Karpas-422 (cell line): ENCODE data around the gene EXOC6. TPM values are rescaled to one million over a fixed set of nuclear protein-coding genes. Genes with fewer than 3 reads are reported as not detected.

Source experiments
- DNase-seq: peaks from one replicate; pipeline ENCODE4 v3.0.0-alpha.2; 2015
- H2AFZ ChIP-seq: fragments of 200-600 bp; sonication (generic); 2 replicates; pipeline ENCODE4 v1.6.1; 2014; ENCODE audit warnings: antibody characterized with exemption, low read length, mixed read lengths
- H3K27ac ChIP-seq: fragments of 200-600 bp; sonication (generic); 2 replicates; pipeline ENCODE4 v1.5.1; 2014; ENCODE audit warnings: mild to moderate bottlenecking, low read length, moderate library complexity
- H3K27me3 ChIP-seq: fragments of 200-600 bp; sonication (generic); 2 replicates; pipeline ENCODE4 v1.6.1; 2014; ENCODE audit warnings: low read length, mixed read lengths
- H3K36me3 ChIP-seq: fragments of 200-600 bp; sonication (generic); 2 replicates; pipeline ENCODE4 v1.6.1; 2014; ENCODE audit warnings: low read length, mixed read lengths; ENCODE audit not compliant: insufficient read depth
- H3K4me1 ChIP-seq: fragments of 200-600 bp; sonication (generic); 2 replicates; pipeline ENCODE4 v1.6.1; 2014; ENCODE audit warnings: mild to moderate bottlenecking, low read length, mixed read lengths
- H3K4me2 ChIP-seq: fragments of 200-600 bp; sonication (generic); 2 replicates; pipeline ENCODE4 v1.6.1; 2014; ENCODE audit warnings: low read length, low read depth, mild to moderate bottlenecking; ENCODE audit not compliant: poor library complexity, severe bottlenecking
- H3K4me3 ChIP-seq: fragments of 200-600 bp; sonication (generic); 2 replicates; pipeline ENCODE4 v1.5.1; 2014; ENCODE audit warnings: mild to moderate bottlenecking, antibody characterized with exemption, low read length, mixed read lengths
- H3K79me2 ChIP-seq: fragments of 200-600 bp; sonication (generic); 2 replicates; pipeline ENCODE4 v1.6.1; 2014; ENCODE audit warnings: mild to moderate bottlenecking, low read length, mixed read lengths
- H3K9ac ChIP-seq: fragments of 200-600 bp; sonication (generic); 2 replicates; pipeline ENCODE4 v1.6.0; 2014; ENCODE audit warnings: low read length
- H3K9me2 ChIP-seq: fragments of 200-600 bp; sonication (generic), shearing (Covaris generic); replicated peaks from 2 replicates; pipeline ENCODE4 v1.6.0; 2014; ENCODE audit warnings: mild to moderate bottlenecking, low read length, moderate library complexity; ENCODE audit not compliant: insufficient read depth
- H3K9me3 ChIP-seq: fragments of 300-700, 200-600 bp; sonication (generic); 2 replicates; pipeline ENCODE4 v1.6.1; 2014; ENCODE audit warnings: low read length, mixed read lengths
- H4K20me1 ChIP-seq: fragments of 200-600 bp; sonication (generic); 2 replicates; pipeline ENCODE4 v1.6.1; 2014; ENCODE audit warnings: mild to moderate bottlenecking, antibody characterized with exemption, low read length, low read depth; ENCODE audit not compliant: insufficient read depth
- total RNA-seq: library from RNA; depleted of rRNA; stranded (reverse); fragments of >200 nt; shearing (Covaris generic); gene quantifications from 2 replicates; pipeline ENCODE4 v1.2.3, GENCODE V29; 2014; ENCODE audit warnings: low replicate concordance

Gene EXOC6
- total RNA-seq, 1 experiment from 2014 or later: 18.0 TPM

- Histone ChIP-seq H3K79me2 (peaks cover 4% of the 10 kb centered on the region; the same call in 1 of the 2 replicates), H4K20me1 (no peaks in the 10 kb centered on the region)
These were observed 1.3 kb downstream of the EXOC6 start for GRCh38 chr10:92849576-92850090.

DNA sequence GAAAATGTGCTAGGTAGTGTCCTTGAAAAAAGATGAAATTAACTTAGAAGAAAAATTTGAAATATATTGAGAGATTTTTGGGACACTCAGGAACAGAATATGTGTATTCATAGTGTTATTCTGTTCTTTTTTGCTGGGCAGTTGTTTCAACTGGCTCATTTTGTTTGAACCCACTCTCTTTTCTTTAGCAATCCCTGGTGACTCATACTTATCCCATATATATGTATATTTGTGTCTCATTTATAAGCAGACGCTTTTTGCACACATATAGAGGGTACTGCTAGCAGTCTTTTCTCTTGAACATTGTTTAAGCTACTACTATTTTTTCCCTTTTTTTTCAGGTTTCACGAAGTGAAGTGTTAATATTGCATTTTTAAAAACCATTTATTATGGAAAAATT lies 1.9 kb downstream of the EXOC6 start:
- no peaks in the 10 kb centered on the region for H3K9me2 ChIP-seq
- H3K9me3 ChIP-seq: no peaks in the 10 kb centered on the region
- H3K79me2 ChIP-seq: peaks cover 4% of the 10 kb centered on the region; the same call in 1 of the 2 replicates
- H3K4me3 ChIP-seq: 0 out of 2 replicates have a peak overlapping the region, but pooled peaks have one; percentile 81
- H3K27me3 ChIP-seq: no peaks in the 10 kb centered on the region
- H3K4me1 ChIP-seq: peaks cover 15% of the 10 kb centered on the region
- H3K4me2 ChIP-seq: peak overlapping the region; percentile 79
- no peak for DNase-seq
- H3K9ac ChIP-seq: no peak overlapping the region
- H3K36me3 ChIP-seq: no peaks in the 10 kb centered on the region
- no peak overlapping the region for H2AFZ ChIP-seq
- no peaks in the 10 kb centered on the region for H4K20me1 ChIP-seq
- no peak overlapping the region for H3K27ac ChIP-seq

More at GRCh38 chr10:92849576-92850090, 1.3 kb downstream of the EXOC6 start:
- Histone ChIP-seq H3K36me3 (no peaks in the 10 kb centered on the region), H3K27me3 (no peaks in the 10 kb centered on the region), H3K27ac (no peak overlapping the region), H3K9me2 (no peaks in the 10 kb centered on the region), H3K4me2 (peak overlapping the region; percentile 79), H2AFZ (no peak overlapping the region), H3K4me3 (peak overlapping the region; percentile 81), H3K4me1 (peaks cover 15% of the 10 kb centered on the region), H3K9ac (peak overlapping the region; percentile 78), H3K9me3 (no peaks in the 10 kb centered on the region)
- DNase-seq: no peak

- Histone ChIP-seq H3K4me3 (no peak overlapping the region), H3K4me2 (no peak overlapping the region), H3K36me3 (no peaks in the 10 kb centered on the region), H2AFZ (no peak overlapping the region), H3K9me2 (no peaks in the 10 kb centered on the region), H3K27ac (no peak overlapping the region), H3K9ac (no peak overlapping the region), H3K4me1 (peaks cover 15% of the 10 kb centered on the region), H3K79me2 (peaks cover 4% of the 10 kb centered on the region; the same call in 1 of the 2 replicates), H3K27me3 (no peaks in the 10 kb centered on the region), H4K20me1 (no peaks in the 10 kb centered on the region), H3K9me3 (no peaks in the 10 kb centered on the region)
- DNase-seq: no peak
These were observed 2.7 kb downstream of the EXOC6 start for GRCh38 chr10:92851003-92851402.

DNA sequence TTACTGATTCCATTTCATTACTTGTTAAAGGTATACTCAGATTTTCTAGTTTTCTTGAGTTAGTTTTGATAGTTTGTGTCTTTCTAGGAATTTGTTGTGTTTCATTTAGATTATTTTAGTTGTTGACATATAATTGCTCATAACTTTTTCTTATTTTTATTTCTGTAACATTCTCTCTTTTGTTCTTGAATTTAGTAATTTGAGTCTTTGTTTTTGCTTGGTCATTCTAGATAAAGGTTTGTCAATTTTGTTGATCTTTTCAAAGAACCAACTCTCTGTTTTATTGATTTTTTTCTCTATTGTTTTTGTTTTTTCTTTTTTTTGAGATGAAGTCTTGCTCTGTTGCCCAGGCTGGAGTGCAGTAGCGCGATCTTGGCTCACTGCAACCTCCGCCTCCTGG lies 7.2 kb downstream of the EXOC6 start:
- H3K9me3 ChIP-seq: no peaks in the 10 kb centered on the region
- H3K4me3 ChIP-seq: no peak overlapping the region
- H3K27ac ChIP-seq: no peak overlapping the region
- no peaks in the 10 kb centered on the region for H3K36me3 ChIP-seq
- no peak overlapping the region for H2AFZ ChIP-seq
- H4K20me1 ChIP-seq: no peaks in the 10 kb centered on the region
- no peaks in the 10 kb centered on the region for H3K9me2 ChIP-seq
- DNase-seq: no peak
- H3K27me3 ChIP-seq: no peaks in the 10 kb centered on the region
- 0 out of 2 replicates have a peak, but pooled peaks cover 6% of the 10 kb centered on the region for H3K79me2 ChIP-seq
- no peak overlapping the region for H3K4me2 ChIP-seq
- H3K9ac ChIP-seq: no peak overlapping the region
- H3K4me1 ChIP-seq: no peaks in the 10 kb centered on the region

GRCh38 chr10:92857904-92858514 lies 9.7 kb downstream of the EXOC6 start:
- H3K4me1 ChIP-seq: no peaks in the 10 kb centered on the region
- 0 out of 2 replicates have a peak, but pooled peaks cover 2% of the 10 kb centered on the region for H3K79me2 ChIP-seq
- no peaks in the 10 kb centered on the region for H4K20me1 ChIP-seq
- no peak overlapping the region for H3K9ac ChIP-seq
- no peak for DNase-seq
- H3K4me3 ChIP-seq: no peak overlapping the region
- H3K27ac ChIP-seq: no peak overlapping the region
- no peaks in the 10 kb centered on the region for H3K9me2 ChIP-seq
- H3K27me3 ChIP-seq: no peaks in the 10 kb centered on the region
- H3K9me3 ChIP-seq: no peaks in the 10 kb centered on the region
- no peak overlapping the region for H2AFZ ChIP-seq
- H3K4me2 ChIP-seq: no peak overlapping the region
- no peaks in the 10 kb centered on the region for H3K36me3 ChIP-seq

DNA sequence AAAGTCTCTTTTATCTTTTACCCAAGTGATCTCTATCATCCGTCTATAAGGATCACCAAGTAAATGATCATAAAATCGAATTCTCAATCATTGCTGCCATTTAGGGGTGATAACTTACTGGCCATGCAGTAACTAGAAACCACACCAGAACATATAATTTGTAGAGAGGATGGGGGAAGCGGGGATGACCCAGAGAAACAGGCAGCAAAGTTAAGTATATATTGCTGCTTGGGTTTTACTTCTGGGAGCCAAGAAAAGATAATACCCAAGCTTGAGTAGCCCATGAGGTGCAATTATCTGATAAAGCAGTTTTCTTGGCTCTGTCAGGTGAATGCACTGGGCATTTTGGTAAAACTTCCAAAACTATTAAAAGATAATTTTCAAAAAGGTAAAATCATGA lies 18.9 kb downstream of the EXOC6 start:
- H3K4me1 ChIP-seq: peaks cover 7% of the 10 kb centered on the region
- H3K4me3 ChIP-seq: no peak overlapping the region
- H4K20me1 ChIP-seq: no peaks in the 10 kb centered on the region
- H2AFZ ChIP-seq: no peak overlapping the region
- DNase-seq: no peak
- no peak overlapping the region for H3K4me2 ChIP-seq
- H3K9me2 ChIP-seq: no peaks in the 10 kb centered on the region
- H3K27ac ChIP-seq: no peak overlapping the region
- H3K27me3 ChIP-seq: no peaks in the 10 kb centered on the region
- H3K79me2 ChIP-seq: no peaks in the 10 kb centered on the region
- H3K9me3 ChIP-seq: no peaks in the 10 kb centered on the region
- H3K9ac ChIP-seq: no peak overlapping the region
- no peaks in the 10 kb centered on the region for H3K36me3 ChIP-seq

- H3K36me3 ChIP-seq: no peaks in the 10 kb centered on the region
- H4K20me1 ChIP-seq: no peaks in the 10 kb centered on the region
- no peak overlapping the region for H3K4me3 ChIP-seq
- no peaks in the 10 kb centered on the region for H3K9me3 ChIP-seq
- H2AFZ ChIP-seq: no peak overlapping the region
- no peaks in the 10 kb centered on the region for H3K9me2 ChIP-seq
- no peaks in the 10 kb centered on the region for H3K79me2 ChIP-seq
- DNase-seq: no peak
- no peak overlapping the region for H3K9ac ChIP-seq
- peaks cover 7% of the 10 kb centered on the region for H3K4me1 ChIP-seq
- H3K4me2 ChIP-seq: no peak overlapping the region
- H3K27me3 ChIP-seq: no peaks in the 10 kb centered on the region
- no peak overlapping the region for H3K27ac ChIP-seq
These were observed 19.7 kb downstream of the EXOC6 start for GRCh38 chr10:92868036-92868435.

DNA sequence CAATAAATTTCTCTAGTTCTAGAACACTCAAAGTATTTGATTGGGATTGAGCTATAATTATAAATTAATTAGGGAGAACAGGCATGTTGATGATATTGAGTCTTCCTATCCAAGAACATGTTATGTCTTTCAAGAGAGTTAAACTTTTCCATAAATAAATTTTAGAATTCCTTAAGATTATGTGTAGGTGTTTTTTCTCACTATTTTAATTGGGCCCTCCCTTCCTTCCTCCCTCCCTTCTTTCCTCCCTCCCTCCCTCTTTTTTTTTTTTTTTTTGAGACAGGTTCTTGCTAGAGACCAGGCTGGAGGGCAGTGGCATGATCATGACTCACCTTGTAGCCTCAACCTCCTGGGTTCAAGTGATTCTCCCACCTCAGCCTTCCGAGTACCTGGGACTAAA lies 20.2 kb downstream of the EXOC6 start:
- Histone ChIP-seq H2AFZ (no peak overlapping the region), H3K4me3 (no peak overlapping the region), H3K27ac (no peak overlapping the region), H3K9me3 (no peaks in the 10 kb centered on the region), H3K27me3 (no peaks in the 10 kb centered on the region), H4K20me1 (no peaks in the 10 kb centered on the region), H3K4me1 (peaks cover 7% of the 10 kb centered on the region), H3K9ac (no peak overlapping the region), H3K36me3 (no peaks in the 10 kb centered on the region), H3K9me2 (no peaks in the 10 kb centered on the region), H3K79me2 (no peaks in the 10 kb centered on the region), H3K4me2 (no peak overlapping the region)
- no peak for DNase-seq
